K562 (cell line): ENCODE data around the gene USP5. TPM values are rescaled to one million over a fixed set of nuclear protein-coding genes. Genes with fewer than 3 reads are reported as not detected.

Experiments
- CAMTA2 ChIP-seq: fragments of 250-450 bp; sonication (Bioruptor Pico); conservative IDR thresholded peaks from 2 replicates; pipeline ENCODE4 v1.5.1; 2022
- CEBPB ChIP-seq: fragments of 450-650 bp; IDR thresholded peaks from 2 replicates; pipeline ENCODE4 v1.6.1; 2016; ENCODE audit warnings: missing genetic modification characterization, missing compliant biosample characterization
- ELF1 ChIP-seq: fragments of 200-800 bp; sonication (Bioruptor generic); IDR thresholded peaks from 2 replicates; pipeline ENCODE4 v1.6.1; 2016; ENCODE audit warnings: missing genetic modification characterization, missing compliant biosample characterization
- EP400 ChIP-seq: fragments of 450-650 bp; IDR thresholded peaks from 2 replicates; pipeline ENCODE4 v1.6.1; 2017; ENCODE audit warnings: antibody characterized with exemption, mild to moderate bottlenecking, moderate library complexity
- ETV1 ChIP-seq: fragments of 450-650 bp; conservative IDR thresholded peaks from 2 replicates; pipeline ENCODE4 v1.6.1; 2016; ENCODE audit warnings: missing genetic modification characterization, control low read depth, low read depth, missing compliant biosample characterization
- MED1 ChIP-seq: sonication (generic); formaldehyde crosslinking; IDR thresholded peaks from 2 replicates; pipeline ENCODE4 v1.8.1; 2023; ENCODE audit warnings: missing genetic modification reagents, borderline replicate concordance
- MIER1 ChIP-seq: fragments of 450-650 bp; IDR thresholded peaks from 2 replicates; pipeline ENCODE4 v1.6.1; 2016; ENCODE audit warnings: antibody characterized with exemption, mild to moderate bottlenecking, low read depth
- MYBL2 ChIP-seq, 2 experiments: fragments of 450-650 bp in 1 of 2; sonication (generic) in 1 of 2; formaldehyde crosslinking in 1 of 2; IDR thresholded peaks; 2 replicates each; pipeline versions ENCODE4 v1.6.1 to v1.8.1; 2017 to 2022; ENCODE audit warnings: borderline replicate concordance in 1 of 2, inconsistent platforms in 1 of 2, low read depth in 1 of 2, mild to moderate bottlenecking in 1 of 2, missing genetic modification reagents in 1 of 2, moderate library complexity in 1 of 2
- NFYB ChIP-seq: IDR thresholded peaks from 2 replicates; pipeline ENCODE4 v1.6.1; 2011; ENCODE audit warnings: mild to moderate bottlenecking, moderate library complexity; ENCODE audit not compliant: insufficient read length; ENCODE audit errors: extremely low read depth
- PCBP1 ChIP-seq: fragments of 200-400 bp; formaldehyde crosslinking; IDR thresholded peaks from 2 replicates; pipeline ENCODE4 v1.6.1; 2018; ENCODE audit warnings: mild to moderate bottlenecking, low read depth, low read length; ENCODE audit not compliant: poor library complexity, severe bottlenecking
- POLR2B ChIP-seq: fragments of 450-650 bp; IDR thresholded peaks from 2 replicates; pipeline ENCODE4 v1.6.1; 2018; ENCODE audit warnings: low read depth; ENCODE audit not compliant: partially characterized antibody
- PTRF ChIP-seq: fragments of 450-650 bp; IDR thresholded peaks from 2 replicates; pipeline ENCODE4 v1.6.1; 2016; ENCODE audit warnings: mild to moderate bottlenecking, missing genetic modification characterization, missing compliant biosample characterization
- PYGO2 ChIP-seq: fragments of 450-650 bp; IDR thresholded peaks from 2 replicates; pipeline ENCODE4 v1.6.1; 2016; ENCODE audit warnings: mild to moderate bottlenecking, missing genetic modification characterization, moderate library complexity, missing compliant biosample characterization
- SIRT6 ChIP-seq: IDR thresholded peaks from one replicate; pipeline ENCODE4 v1.6.1; 2012; ENCODE audit warnings: low read depth, mild to moderate bottlenecking, control low read depth, inconsistent platforms, low read length, moderate library complexity
- TEAD1 ChIP-seq, 2 experiments: fragments of 450-650 bp in 1 of 2; sonication (generic) in 1 of 2; formaldehyde crosslinking; IDR thresholded peaks; 2 replicates each; pipeline versions ENCODE4 v1.4.0 to v1.8.0; 2020 to 2022; ENCODE audit warnings: mild to moderate bottlenecking in 2 of 2, missing genetic modification reagents in 1 of 2
- TOE1 ChIP-seq, 2 experiments: fragments of 450-650 bp in 1 of 2; sonication (generic) in 1 of 2; formaldehyde crosslinking in 1 of 2; IDR thresholded peaks; 2 replicates each; pipeline versions ENCODE4 v1.7.1 to v1.8.0; 2016 to 2022; ENCODE audit warnings: borderline replicate concordance in 2 of 2, mild to moderate bottlenecking in 2 of 2, antibody characterized with exemption in 1 of 2, inconsistent platforms in 1 of 2, low read depth in 1 of 2, missing genetic modification reagents in 1 of 2, moderate library complexity in 1 of 2
- U2AF2 ChIP-seq: fragments of 200-400 bp; formaldehyde crosslinking; optimal IDR thresholded peaks from 2 replicates; pipeline ENCODE3; 2017; ENCODE audit warnings: low read depth, mild to moderate bottlenecking, low read length
- ZBTB7A ChIP-seq: IDR thresholded peaks from 2 replicates; pipeline ENCODE4 v1.6.1; 2011; ENCODE audit warnings: low read depth, mild to moderate bottlenecking, low read length, moderate library complexity, borderline replicate concordance; ENCODE audit not compliant: control insufficient read depth
- ZNF143 ChIP-seq: sonication (generic); formaldehyde crosslinking; IDR thresholded peaks from 2 replicates; pipeline ENCODE4 v1.9.0; 2022; ENCODE audit warnings: mild to moderate bottlenecking, missing genetic modification reagents
- polyA plus RNA-seq, 8 experiments: library from polyadenylated mRNA; depleted of rRNA in 4 of 8; stranded (reverse) in 5 of 8; unstranded in 3 of 8; fragments of >200 nt; fragmentation: Nextera tagmentation in 2 of 8; fragmentation: Illumina TruSeq in 1 of 8; extraction: Ambion mirVana in 2 of 8; extraction: Trizol in 1 of 8; gene quantifications; 2 replicates each; pipeline versions ENCODE4 v1.2.1 to v1.2.3, GENCODE V29; 2011 to 2014; ENCODE audit warnings: inconsistent platforms in 1 of 8, missing spikeins in 1 of 8
- total RNA-seq, 7 experiments: library from RNA; depleted of rRNA in 6 of 7; stranded (reverse); fragments of >200 nt in 6 of 7; fragmentation: Illumina TruSeq in 2 of 7; extraction: Trizol in 2 of 7; gene quantifications; 2 replicates each; pipeline versions ENCODE4 v1.2.1 to v1.2.3, GENCODE V29; 2011 to 2021; ENCODE audit warnings: low replicate concordance in 1 of 7
- TF ChIP-seq, protein P1 (sequence below), 2 experiments: fragments of 450-650 bp in 1 of 2; sonication (generic) in 1 of 2; formaldehyde crosslinking in 1 of 2; IDR thresholded peaks in 1 of 2; conservative IDR thresholded peaks in 1 of 2; 2 replicates each; pipeline versions ENCODE4 v1.6.1 to v1.8.1; 2016 to 2023; ENCODE audit warnings: mild to moderate bottlenecking in 2 of 2, moderate library complexity in 2 of 2, inconsistent platforms in 1 of 2, missing genetic modification reagents in 1 of 2
- TF ChIP-seq, protein P2 (sequence below): sonication (generic); formaldehyde crosslinking; IDR thresholded peaks from 2 replicates; pipeline ENCODE4 v1.8.1; 2022; ENCODE audit warnings: missing genetic modification reagents

Gene USP5
- total and polyA plus RNA-seq, 9 of the 15 experiments (the other 6 are each of a cell fraction or from before 2014, with no cell fraction given), result 1.4 to 107 (median 48.6) TPM

DNA sequence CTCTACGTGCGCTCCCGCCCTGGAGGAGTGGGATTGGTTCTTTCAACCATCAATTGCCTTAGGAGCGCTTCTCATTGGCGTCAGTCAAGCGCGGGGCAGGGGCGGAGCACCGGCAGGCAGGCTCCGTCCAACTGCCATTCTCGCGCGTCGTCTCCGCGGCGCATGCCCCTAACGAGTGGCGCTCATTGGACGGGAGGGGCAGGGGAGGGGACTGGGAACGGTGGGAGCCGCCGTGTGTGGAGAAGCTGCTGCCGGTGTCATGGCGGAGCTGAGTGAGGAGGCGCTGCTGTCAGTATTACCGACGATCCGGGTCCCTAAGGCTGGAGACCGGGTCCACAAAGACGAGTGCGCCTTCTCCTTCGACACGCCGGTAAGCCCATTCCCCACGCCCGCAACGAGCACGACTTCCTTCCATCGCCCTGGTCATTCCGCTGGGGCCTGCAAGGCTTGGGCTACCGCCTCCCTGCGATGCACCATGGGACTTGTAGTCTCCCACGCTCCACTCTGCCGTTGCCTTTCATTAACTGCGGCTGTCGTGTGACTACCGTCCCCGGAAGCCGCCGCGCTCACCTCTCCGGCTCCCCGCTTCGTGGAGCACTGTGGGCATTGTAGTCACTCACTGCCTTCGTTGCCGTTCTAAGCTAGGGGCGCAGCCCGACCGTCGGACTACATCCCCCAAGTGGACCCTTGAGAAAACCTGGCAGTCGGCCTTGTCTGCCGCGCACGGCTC is at the start of gene USP5 (continued):
- TF ChIP-seq PCBP1, result no peak
- peak; percentile 56; the same call in 1 of the 2 replicates for TF ChIP-seq ETV1 (tag)
- TF ChIP-seq ELF1 (tag), result peak; percentile 78
- peak; percentile 72 for TF ChIP-seq EP400
- no peak for TF ChIP-seq U2AF2
- TF ChIP-seq ZBTB7A, result no peak
- TF ChIP-seq MED1, result no peak
- TF ChIP-seq CEBPB (tag), result no peak
- TF ChIP-seq TOE1 (IDR thresholded peaks at IDR 0.05; ENCODE audit: borderline replicate concordance), result 0 out of 2 replicates have a peak, but pooled peaks have one; percentile 21
- no peak for TF ChIP-seq TOE1 (CRISPR knock-in tag; IDR thresholded peaks at IDR 0.05; ENCODE audit: borderline replicate concordance, low read depth)
- TF ChIP-seq TEAD1 (CRISPR knock-in tag; IDR thresholded peaks at IDR 0.05), result peak in 1 of 2 experiments; percentile 96; a peak in 3 of 4 replicates
- no peak for TF ChIP-seq NFYB
- no peak for TF ChIP-seq MYBL2 (IDR thresholded peaks at IDR 0.05; ENCODE audit: low read depth)
- TF ChIP-seq MYBL2 (CRISPR knock-in tag; IDR thresholded peaks at IDR 0.05; ENCODE audit: borderline replicate concordance), result no peak
- TF ChIP-seq PTRF (tag), result peak; percentile 62; the same call in 1 of the 2 replicates
- TF ChIP-seq MIER1, result no peak
- TF ChIP-seq, protein P1, sequence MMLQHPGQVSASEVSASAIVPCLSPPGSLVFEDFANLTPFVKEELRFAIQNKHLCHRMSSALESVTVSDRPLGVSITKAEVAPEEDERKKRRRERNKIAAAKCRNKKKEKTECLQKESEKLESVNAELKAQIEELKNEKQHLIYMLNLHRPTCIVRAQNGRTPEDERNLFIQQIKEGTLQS (IDR thresholded peaks at IDR 0.05), result no peak
- TF ChIP-seq, protein P1 (CRISPR knock-in tag; conservative IDR thresholded peaks at IDR 0.05), result no peak
- TF ChIP-seq, protein P2, sequence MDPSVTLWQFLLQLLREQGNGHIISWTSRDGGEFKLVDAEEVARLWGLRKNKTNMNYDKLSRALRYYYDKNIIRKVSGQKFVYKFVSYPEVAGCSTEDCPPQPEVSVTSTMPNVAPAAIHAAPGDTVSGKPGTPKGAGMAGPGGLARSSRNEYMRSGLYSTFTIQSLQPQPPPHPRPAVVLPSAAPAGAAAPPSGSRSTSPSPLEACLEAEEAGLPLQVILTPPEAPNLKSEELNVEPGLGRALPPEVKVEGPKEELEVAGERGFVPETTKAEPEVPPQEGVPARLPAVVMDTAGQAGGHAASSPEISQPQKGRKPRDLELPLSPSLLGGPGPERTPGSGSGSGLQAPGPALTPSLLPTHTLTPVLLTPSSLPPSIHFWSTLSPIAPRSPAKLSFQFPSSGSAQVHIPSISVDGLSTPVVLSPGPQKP (CRISPR knock-in tag), result no peak
- peak; percentile 84 for TF ChIP-seq PYGO2 (tag)
- TF ChIP-seq CAMTA2 (CRISPR knock-in tag), result no peak
- no peak for TF ChIP-seq SIRT6
- peak; percentile 58 for TF ChIP-seq POLR2B
- TF ChIP-seq ZNF143 (CRISPR knock-in tag), result peak; percentile 100
